ENCODE measurements around the gene NSD1. TPM values are rescaled to one million over a fixed set of nuclear protein-coding genes. Genes with fewer than 3 reads are reported as not detected.

The NSD1 gene
- total RNA-seq, 1 donor from 2014 or later, result 89.8 TPM

- no peak for DNase-seq
Observed at GRCh38 chr5:177179431-177179830, 45.9 kb downstream of the NSD1 start.

GRCh38 chr5:177183142-177183541, 49.6 kb downstream of the NSD1 start:
- no peak for DNase-seq

- DNase-seq, result no peak
Observed at GRCh38 chr5:177183766-177184360, 50.3 kb downstream of the NSD1 start.

GRCh38 chr5:177185993-177186392, 52.4 kb downstream of the NSD1 start:
- no peak for DNase-seq

- no peak for DNase-seq
Observed at GRCh38 chr5:177186645-177187044, 53.1 kb downstream of the NSD1 start.

- no peak for DNase-seq
Observed at GRCh38 chr5:177188775-177189174, 55.2 kb downstream of the NSD1 start.

GRCh38 chr5:177189416-177189815, 55.8 kb downstream of the NSD1 start:
- no peak for DNase-seq

- DNase-seq, result no peak
Observed at GRCh38 chr5:177189965-177190364, 56.4 kb downstream of the NSD1 start.

- no peak for DNase-seq
Observed at GRCh38 chr5:177194268-177194667, 60.7 kb downstream of the NSD1 start.

- no peak for DNase-seq
Observed at GRCh38 chr5:177195307-177195952, 61.9 kb downstream of the NSD1 start.

GRCh38 chr5:177198738-177199137, 65.2 kb downstream of the NSD1 start:
- DNase-seq, result no peak

- no peak for DNase-seq
Observed at GRCh38 chr5:177204281-177204680, 70.7 kb downstream of the NSD1 start.

GRCh38 chr5:177209610-177210009, 76.0 kb downstream of the NSD1 start:
- DNase-seq, result no peak

- DNase-seq, result no peak
Observed at GRCh38 chr5:177212242-177212641, 78.7 kb downstream of the NSD1 start.

GRCh38 chr5:177220576-177220975, 87.0 kb downstream of the NSD1 start:
- DNase-seq, result no peak

GRCh38 chr5:177222269-177222668, 88.7 kb downstream of the NSD1 start:
- DNase-seq, result no peak

GRCh38 chr5:177225798-177226197, 92.2 kb downstream of the NSD1 start:
- no peak for DNase-seq

GRCh38 chr5:177226860-177227259, 93.3 kb downstream of the NSD1 start:
- DNase-seq, result no peak

GRCh38 chr5:177228751-177229150, 95.2 kb downstream of the NSD1 start:
- no peak for DNase-seq

GRCh38 chr5:177230660-177231059, 97.1 kb downstream of the NSD1 start:
- no peak for DNase-seq

GRCh38 chr5:177231479-177232250, 98.1 kb downstream of the NSD1 start:
- no peak for DNase-seq

- DNase-seq, result no peak
Observed at GRCh38 chr5:177232358-177232757, 98.8 kb downstream of the NSD1 start.

GRCh38 chr5:177232761-177233160, 99.2 kb downstream of the NSD1 start:
- no peak for DNase-seq

- no peak for DNase-seq
Observed at GRCh38 chr5:177233206-177233605, 99.6 kb downstream of the NSD1 start.
